HL-60 (cell line): ENCODE results near the gene TSSK3.

Experiments used
- DNase-seq, 2 experiments: peaks; one replicate each; pipeline ENCODE4 v3.0.0-alpha.2; 2010 to 2020; ENCODE audit warnings: low read depth in 1 of 2, low spot score in 1 of 2
- H3K27ac ChIP-seq: fragments of 250-450 bp; sonication (Bioruptor Pico); replicated peaks from 2 replicates; pipeline ENCODE4 v1.5.1; 2020; ENCODE audit warnings: mild to moderate bottlenecking, moderate library complexity
- H3K27me3 ChIP-seq: fragments of 250-450 bp; sonication (Bioruptor Pico); 2 replicates; pipeline ENCODE4 v1.5.1; 2021; ENCODE audit warnings: mild to moderate bottlenecking, moderate library complexity; ENCODE audit not compliant: insufficient read depth, poor library complexity, severe bottlenecking
- H3K4me3 ChIP-seq: replicated peaks from 2 replicates; pipeline ENCODE4 v1.5.1; 2011; ENCODE audit warnings: mild to moderate bottlenecking, control low read depth, low read length; ENCODE audit not compliant: insufficient read depth
- CTCF ChIP-seq: IDR thresholded peaks from one replicate; pipeline ENCODE4 v1.5.1; 2011; ENCODE audit warnings: low read length, control low read depth, inconsistent platforms; ENCODE audit not compliant: insufficient read depth
- GABPA ChIP-seq: IDR thresholded peaks from 2 replicates; pipeline ENCODE4 v1.6.1; 2012; ENCODE audit warnings: low read depth
- POLR2AphosphoS5 ChIP-seq: IDR thresholded peaks from 2 replicates; pipeline ENCODE4 v1.6.1; 2012; ENCODE audit warnings: low read depth
- REST ChIP-seq: IDR thresholded peaks from 2 replicates; pipeline ENCODE4 v1.6.1; 2012; ENCODE audit warnings: low read depth; ENCODE audit not compliant: insufficient replicate concordance
- SPI1 ChIP-seq: IDR thresholded peaks from 2 replicates; pipeline ENCODE4 v1.6.1; 2012; ENCODE audit warnings: low read depth, mild to moderate bottlenecking, borderline replicate concordance

The TSSK3 gene

GRCh38 chr1:32335790-32336590 lies 26.3 kb upstream of the TSSK3 start, which contains the start of gene MARCKSL1:
TSS of gene MARCKSL1 (minus strand) at chr1:32336233. CDS start at chr1:32336033, 200 bp downstream.
- peak; percentile 29 to 50 for DNase-seq
- no peak for TF ChIP-seq GABPA
- peak; percentile 74; the same call in 1 of the 2 replicates for TF ChIP-seq POLR2AphosphoS5
- peak; percentile 54 for TF ChIP-seq REST
- H3K4me3 ChIP-seq = peak within 1 kb of the TSS; percentile 43
- no peaks in the 10 kb centered on the region for H3K27me3 ChIP-seq
- peak within 1 kb of the TSS; percentile 39 for H3K27ac ChIP-seq

GRCh38 chr1:32336591-32336932 lies 25.8 kb upstream of the TSSK3 start:
- TF ChIP-seq POLR2AphosphoS5 (no peak), CTCF (no peak), REST (no peak), SPI1 (no peak), GABPA (no peak)
- no peaks in the 10 kb centered on the region for H3K27me3 ChIP-seq
- DNase-seq = no peak
- H3K4me3 ChIP-seq = no peak overlapping the region
- H3K27ac ChIP-seq = no peak overlapping the region

GRCh38 chr1:32336963-32337675 lies 25.2 kb upstream of the TSSK3 start:
- Histone ChIP-seq H3K27me3 (no peaks in the 10 kb centered on the region), H3K4me3 (no peak overlapping the region), H3K27ac (peak overlapping the region; percentile 39)
- TF ChIP-seq GABPA (no peak), SPI1 (peak; percentile 82; the same call in 1 of the 2 replicates)
- DNase-seq = peak; percentile 91 to 97

GRCh38 chr1:32337855-32338636 lies 24.3 kb upstream of the TSSK3 start:
- Histone ChIP-seq H3K27ac (peak overlapping the region; percentile 58), H3K27me3 (no peaks in the 10 kb centered on the region), H3K4me3 (no peak overlapping the region)
- TF ChIP-seq SPI1 (peak; percentile 55; the same call in 1 of the 2 replicates), POLR2AphosphoS5 (peak; percentile 44; the same call in 1 of the 2 replicates), REST (no peak)
- DNase-seq = peak; percentile 86 to 88
